GM10266 (cell line): ENCODE data around the gene RICTOR.

ENCODE experiments used
- DNase-seq: peaks from one replicate; pipeline ENCODE4 v3.0.0; 2012; ENCODE audit errors: extremely low spot score
- TF ChIP-seq, protein P1 (sequence below): IDR thresholded peaks from 2 replicates; pipeline ENCODE4 v1.5.1; 2012; ENCODE audit warnings: mild to moderate bottlenecking, low read depth; ENCODE audit not compliant: control insufficient read depth, insufficient read depth; ENCODE audit errors: missing control alignments

Gene RICTOR

DNA sequence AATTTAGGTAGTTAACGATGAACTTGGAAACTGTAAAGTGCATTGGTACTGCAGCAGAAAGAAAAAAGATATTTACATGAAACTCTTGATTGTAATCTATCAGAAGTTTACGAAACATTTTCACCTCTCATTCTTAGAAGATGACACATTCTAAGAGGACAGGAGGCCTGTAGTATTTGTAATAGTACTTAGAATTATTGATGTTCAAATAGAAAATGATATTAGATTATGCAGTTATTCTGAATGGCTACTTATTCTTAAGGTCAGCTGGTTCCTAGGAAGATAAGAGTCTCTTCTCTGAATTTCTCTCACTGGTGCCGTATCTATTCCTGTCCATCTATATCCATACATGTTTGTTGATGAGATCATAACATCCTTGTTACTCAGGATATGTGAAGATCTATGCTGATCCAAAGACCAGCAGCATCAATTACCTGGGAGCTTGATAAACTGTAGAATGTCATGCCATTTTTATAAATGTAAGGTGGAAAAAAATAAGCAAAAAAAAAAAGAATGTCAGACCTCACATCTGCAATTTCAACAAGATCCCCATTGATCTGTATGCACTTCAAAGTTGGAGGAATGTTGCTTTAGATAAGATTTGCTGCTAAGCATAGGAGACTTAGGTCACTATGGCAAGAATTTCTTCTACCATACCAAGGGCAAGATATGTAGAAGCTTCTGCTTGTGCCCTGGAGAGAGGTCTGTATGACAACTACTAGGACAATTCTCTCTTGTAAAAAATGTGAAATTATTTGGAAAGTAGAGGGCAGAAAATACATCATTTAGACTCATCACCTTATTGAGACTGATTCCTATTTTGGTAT is 42.4 kb upstream of the RICTOR start:
- TF ChIP-seq, protein P1, sequence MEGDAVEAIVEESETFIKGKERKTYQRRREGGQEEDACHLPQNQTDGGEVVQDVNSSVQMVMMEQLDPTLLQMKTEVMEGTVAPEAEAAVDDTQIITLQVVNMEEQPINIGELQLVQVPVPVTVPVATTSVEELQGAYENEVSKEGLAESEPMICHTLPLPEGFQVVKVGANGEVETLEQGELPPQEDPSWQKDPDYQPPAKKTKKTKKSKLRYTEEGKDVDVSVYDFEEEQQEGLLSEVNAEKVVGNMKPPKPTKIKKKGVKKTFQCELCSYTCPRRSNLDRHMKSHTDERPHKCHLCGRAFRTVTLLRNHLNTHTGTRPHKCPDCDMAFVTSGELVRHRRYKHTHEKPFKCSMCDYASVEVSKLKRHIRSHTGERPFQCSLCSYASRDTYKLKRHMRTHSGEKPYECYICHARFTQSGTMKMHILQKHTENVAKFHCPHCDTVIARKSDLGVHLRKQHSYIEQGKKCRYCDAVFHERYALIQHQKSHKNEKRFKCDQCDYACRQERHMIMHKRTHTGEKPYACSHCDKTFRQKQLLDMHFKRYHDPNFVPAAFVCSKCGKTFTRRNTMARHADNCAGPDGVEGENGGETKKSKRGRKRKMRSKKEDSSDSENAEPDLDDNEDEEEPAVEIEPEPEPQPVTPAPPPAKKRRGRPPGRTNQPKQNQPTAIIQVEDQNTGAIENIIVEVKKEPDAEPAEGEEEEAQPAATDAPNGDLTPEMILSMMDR, result no peak
- no peak for DNase-seq

DNA sequence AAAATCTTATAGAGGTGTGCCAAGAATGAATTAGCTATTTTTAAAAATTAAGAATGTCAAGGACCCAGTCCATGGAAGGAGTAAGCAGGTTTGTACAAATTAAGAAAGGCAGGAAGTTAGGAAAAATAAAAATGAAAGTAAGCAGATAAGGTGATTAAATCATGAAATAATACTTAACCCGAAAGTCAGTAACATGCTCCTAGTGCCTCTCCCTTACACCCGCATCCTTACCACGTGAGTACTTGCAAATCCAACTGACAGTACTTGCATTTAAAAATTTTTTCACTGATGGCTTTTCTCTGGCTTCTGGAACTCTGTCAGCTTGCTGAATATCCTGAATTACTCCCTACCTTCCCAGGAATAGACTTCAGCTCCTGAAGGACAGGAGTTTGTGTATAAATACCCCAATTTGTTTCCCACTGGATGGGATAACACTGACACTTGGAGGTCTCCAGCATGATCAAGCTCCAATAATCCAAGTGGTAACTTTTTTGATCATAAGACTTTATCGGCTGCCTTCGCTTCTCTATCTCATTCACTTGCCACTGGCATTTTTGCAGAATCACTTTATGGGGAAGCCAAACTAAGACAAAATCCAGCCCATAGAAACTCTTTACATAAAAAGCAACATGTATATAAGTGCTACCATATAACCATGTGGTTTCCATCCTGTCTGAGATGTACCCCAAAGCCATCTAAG is 41.6 kb upstream of the RICTOR start:
- no peak for DNase-seq
- TF ChIP-seq, protein P1, result no peak

DNA sequence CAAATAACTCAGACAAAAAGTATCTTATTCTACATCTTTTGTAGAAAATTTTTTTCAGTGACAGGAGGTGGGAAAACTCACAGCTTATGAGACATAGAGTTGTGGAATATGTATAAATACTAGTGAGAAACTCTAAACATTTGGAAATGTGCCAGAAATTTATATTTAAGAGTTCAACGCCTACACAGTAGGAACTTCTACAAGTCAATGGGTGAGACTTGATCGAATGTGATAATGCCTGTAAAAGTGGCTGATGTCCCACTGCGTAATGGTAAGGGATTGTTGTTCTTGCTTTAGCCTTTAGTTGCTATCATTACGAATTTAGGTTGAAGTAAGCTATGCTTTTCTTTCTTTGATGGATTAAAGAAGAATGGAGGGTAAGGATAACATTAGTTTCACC is 40.0 kb upstream of the RICTOR start:
- TF ChIP-seq, protein P1, result no peak

DNA sequence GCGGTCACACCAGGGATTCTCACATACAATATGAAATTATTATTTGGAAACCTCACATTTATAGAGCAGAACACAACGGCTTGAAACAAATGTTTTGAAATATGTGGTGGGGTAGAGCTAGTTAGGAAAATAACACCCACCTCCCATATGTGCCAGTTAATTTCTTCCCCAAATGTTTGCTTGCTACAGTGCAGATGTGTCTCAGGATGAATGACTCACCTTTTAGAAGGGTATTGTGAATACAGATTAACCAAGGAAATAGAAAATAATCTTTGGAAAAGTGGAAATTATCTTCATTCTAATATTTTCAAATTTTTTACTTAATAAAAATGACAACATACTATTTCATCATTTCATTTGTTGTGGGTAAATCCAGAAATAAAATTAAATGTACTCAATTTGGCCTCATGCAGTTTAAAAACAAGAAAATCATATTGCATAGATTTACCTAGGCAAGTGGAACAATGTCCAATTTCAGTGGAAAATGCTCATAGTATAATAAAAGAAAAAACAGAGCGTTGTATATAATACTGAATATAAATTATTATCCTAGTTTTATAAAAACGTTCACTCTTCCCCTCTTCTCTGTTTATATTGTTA is 39.3 kb upstream of the RICTOR start:
- TF ChIP-seq, protein P1, result no peak

More for the DNA sequence above, 40.0 kb upstream of the RICTOR start:
- no peak for DNase-seq

DNA sequence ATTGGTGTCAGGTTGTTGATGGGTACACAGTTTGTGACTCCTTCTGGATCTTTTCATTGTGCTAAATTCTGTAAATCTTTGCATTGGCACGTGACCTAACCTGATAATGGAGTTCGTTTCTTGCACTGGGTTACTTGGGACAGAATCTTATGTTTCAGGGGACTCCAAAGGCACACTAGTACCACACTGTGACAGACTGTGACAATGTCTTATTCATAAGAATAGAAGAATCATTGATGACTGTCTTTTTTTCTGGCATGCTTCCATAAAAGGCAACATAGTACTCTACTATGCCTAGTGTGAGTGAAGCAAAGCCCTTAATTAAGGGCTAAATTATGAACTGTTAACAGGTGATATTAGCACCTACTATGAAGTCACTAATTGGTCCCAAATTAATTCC is 35.4 kb upstream of the RICTOR start:
- no peak for DNase-seq
- TF ChIP-seq, protein P1, result no peak

More for the DNA sequence above, 39.3 kb upstream of the RICTOR start:
- DNase-seq, result no peak

DNA sequence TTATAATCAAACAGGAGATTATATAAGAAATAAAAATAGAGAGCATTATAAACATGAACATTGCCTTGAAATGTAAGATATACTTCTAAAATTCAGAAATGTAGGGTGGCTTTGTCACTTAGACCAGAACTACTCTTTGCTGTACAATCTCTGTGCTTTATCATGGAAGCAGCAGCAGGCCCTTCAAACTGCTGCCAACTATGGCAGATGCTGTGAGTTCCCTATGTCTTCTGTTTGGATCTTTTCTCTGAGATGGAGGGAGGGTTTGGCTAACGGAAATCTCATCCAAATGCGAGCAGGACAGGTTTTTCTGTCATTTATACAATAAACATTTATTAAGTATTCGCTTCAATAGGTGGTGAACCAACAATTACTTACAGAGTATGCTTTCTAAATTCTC is 34.8 kb upstream of the RICTOR start:
- DNase-seq, result no peak
- TF ChIP-seq, protein P1, result no peak

DNA sequence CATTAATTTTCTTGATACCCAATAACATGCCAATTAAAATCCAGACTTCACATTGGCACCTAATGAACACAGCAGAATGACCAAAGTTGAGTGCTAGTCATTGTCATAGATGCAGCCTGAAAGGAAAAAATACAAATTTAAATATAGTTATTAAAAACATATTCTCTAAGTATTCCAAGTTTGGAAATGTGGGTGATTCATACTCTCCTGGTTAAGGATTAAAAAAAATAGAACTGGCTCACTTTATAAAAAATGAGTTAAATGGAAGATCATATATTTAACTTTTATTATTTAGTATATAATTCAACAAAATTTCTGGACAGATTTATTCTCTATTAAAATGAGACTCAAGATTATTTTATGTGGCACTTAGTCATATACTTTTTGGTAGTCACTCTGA is 33.2 kb upstream of the RICTOR start:
- DNase-seq, result no peak
- TF ChIP-seq, protein P1, result no peak
